ENCODE results near the gene ROBO1. TPM values are rescaled to one million over a fixed set of nuclear protein-coding genes. Genes with fewer than 3 reads are reported as not detected.

Gene ROBO1
- total RNA-seq, 1 donor from 2014 or later: 250 TPM

DNA sequence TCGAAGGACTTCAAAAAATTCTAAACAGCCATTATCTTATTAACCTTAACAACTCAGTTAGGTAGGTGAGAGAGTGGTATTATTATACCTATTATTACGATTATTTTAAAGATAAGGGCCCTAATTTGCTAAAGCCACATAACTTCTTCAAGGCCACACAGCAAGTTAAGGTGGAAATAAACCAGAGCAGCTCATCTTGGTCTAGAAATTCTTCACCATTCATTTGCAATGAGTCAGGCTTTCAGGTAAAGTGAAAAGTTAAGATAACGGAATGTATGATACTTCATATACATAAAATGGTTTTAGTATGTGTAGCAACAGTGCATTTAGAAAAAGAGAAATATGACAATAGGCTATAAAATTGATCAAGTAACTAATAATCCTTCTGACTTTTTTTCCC is 920.2 kb downstream of the ROBO1 start:
- Mint-ChIP-seq H3K36me3 (ENCODE audit: low read depth, unreplicated experiment) (no peaks in the 10 kb centered on the region), H3K9me3 (ENCODE audit: unreplicated experiment) (no peaks in the 10 kb centered on the region), H3K4me1 (ENCODE audit: unreplicated experiment) (peaks cover 23% of the 10 kb centered on the region), H3K27me3 (ENCODE audit: unreplicated experiment) (peaks cover 3% of the 10 kb centered on the region), H3K27ac (ENCODE audit: unreplicated experiment) (no peak overlapping the region), H3K4me3 (ENCODE audit: unreplicated experiment) (no peak overlapping the region)
- DNase-seq (ENCODE audit: low spot score): no peak
- TF ChIP-seq, protein P1, sequence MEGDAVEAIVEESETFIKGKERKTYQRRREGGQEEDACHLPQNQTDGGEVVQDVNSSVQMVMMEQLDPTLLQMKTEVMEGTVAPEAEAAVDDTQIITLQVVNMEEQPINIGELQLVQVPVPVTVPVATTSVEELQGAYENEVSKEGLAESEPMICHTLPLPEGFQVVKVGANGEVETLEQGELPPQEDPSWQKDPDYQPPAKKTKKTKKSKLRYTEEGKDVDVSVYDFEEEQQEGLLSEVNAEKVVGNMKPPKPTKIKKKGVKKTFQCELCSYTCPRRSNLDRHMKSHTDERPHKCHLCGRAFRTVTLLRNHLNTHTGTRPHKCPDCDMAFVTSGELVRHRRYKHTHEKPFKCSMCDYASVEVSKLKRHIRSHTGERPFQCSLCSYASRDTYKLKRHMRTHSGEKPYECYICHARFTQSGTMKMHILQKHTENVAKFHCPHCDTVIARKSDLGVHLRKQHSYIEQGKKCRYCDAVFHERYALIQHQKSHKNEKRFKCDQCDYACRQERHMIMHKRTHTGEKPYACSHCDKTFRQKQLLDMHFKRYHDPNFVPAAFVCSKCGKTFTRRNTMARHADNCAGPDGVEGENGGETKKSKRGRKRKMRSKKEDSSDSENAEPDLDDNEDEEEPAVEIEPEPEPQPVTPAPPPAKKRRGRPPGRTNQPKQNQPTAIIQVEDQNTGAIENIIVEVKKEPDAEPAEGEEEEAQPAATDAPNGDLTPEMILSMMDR (IDR thresholded peaks at IDR 0.05; ENCODE audit: unreplicated experiment): no peak

DNA sequence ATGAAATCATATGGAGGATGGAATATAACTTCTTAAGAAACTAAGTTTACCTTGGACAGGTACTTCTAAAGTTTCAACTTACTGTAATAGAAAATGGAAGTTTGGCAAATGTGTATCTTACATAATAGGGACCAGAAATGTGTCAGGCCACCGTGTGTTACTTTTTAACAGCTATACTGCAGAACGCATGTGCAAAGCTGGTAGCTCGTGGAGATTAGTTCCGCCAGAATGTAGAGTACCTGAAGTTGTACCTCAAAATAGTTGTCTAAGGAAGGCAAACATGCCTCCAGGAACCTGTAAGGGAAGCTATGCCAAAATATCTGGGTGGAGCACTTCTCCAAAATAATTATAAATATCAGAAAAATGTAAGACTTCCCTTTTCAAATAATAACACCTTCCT is 920.6 kb downstream of the ROBO1 start:
- Mint-ChIP-seq H3K27ac (ENCODE audit: unreplicated experiment) (no peak overlapping the region), H3K4me1 (ENCODE audit: unreplicated experiment) (peaks cover 22% of the 10 kb centered on the region), H3K27me3 (ENCODE audit: unreplicated experiment) (peaks cover 3% of the 10 kb centered on the region), H3K36me3 (ENCODE audit: low read depth, unreplicated experiment) (no peaks in the 10 kb centered on the region), H3K9me3 (ENCODE audit: unreplicated experiment) (no peaks in the 10 kb centered on the region), H3K4me3 (ENCODE audit: unreplicated experiment) (no peak overlapping the region)
- no peak for DNase-seq (ENCODE audit: low spot score)
- TF ChIP-seq, protein P1 (IDR thresholded peaks at IDR 0.05; ENCODE audit: unreplicated experiment): no peak

DNA sequence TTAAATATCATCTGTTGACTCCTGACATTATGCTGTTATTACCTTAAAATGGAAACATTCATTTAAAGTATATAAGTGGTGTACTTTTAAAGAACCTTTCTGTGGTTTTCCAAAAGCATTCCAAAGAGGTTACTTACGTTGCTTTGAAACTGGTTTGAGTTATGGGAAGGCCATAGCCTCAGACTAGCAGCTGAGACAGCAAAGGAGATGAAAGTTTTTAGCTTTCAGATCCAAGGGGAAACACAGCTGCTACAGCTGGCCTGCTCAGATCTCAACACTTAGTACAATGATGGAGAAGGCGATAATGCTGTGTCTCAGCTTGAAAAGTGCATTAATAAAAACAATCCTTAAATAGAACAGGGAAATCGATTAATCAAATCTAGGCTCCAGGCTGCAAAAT is 921.1 kb downstream of the ROBO1 start:
- H3K4me3 Mint-ChIP-seq (ENCODE audit: unreplicated experiment): no peak overlapping the region
- peaks cover 22% of the 10 kb centered on the region for H3K4me1 Mint-ChIP-seq (ENCODE audit: unreplicated experiment)
- H3K27me3 Mint-ChIP-seq (ENCODE audit: unreplicated experiment): peaks cover 3% of the 10 kb centered on the region
- no peak overlapping the region for H3K27ac Mint-ChIP-seq (ENCODE audit: unreplicated experiment)
- TF ChIP-seq, protein P1 (IDR thresholded peaks at IDR 0.05; ENCODE audit: unreplicated experiment): no peak
- no peaks in the 10 kb centered on the region for H3K9me3 Mint-ChIP-seq (ENCODE audit: unreplicated experiment)
- no peaks in the 10 kb centered on the region for H3K36me3 Mint-ChIP-seq (ENCODE audit: low read depth, unreplicated experiment)
- no peak for DNase-seq (ENCODE audit: low spot score)

DNA sequence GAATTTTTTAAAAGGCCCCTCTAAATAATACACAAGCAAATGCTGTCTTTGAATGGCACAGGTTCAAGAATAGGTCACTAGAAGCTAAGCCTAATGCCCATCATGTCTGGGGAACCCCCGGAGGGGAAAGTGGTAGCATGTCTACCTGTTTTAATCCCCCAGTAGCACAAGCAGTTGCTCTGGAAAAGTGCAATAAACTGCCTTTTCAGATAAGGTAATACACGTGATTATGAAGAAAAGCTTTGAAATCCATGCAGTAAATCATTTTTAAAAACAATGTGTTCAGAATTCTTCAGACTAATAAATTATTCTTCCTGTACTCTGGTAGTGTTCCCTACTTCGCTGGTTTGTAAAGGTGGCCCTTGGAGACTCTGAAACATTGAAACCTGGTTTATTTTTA is 922.2 kb downstream of the ROBO1 start:
- peaks cover 22% of the 10 kb centered on the region for H3K4me1 Mint-ChIP-seq (ENCODE audit: unreplicated experiment)
- no peak for DNase-seq (ENCODE audit: low spot score)
- no peak overlapping the region for H3K4me3 Mint-ChIP-seq (ENCODE audit: unreplicated experiment)
- no peaks in the 10 kb centered on the region for H3K36me3 Mint-ChIP-seq (ENCODE audit: low read depth, unreplicated experiment)
- TF ChIP-seq, protein P1 (IDR thresholded peaks at IDR 0.05; ENCODE audit: unreplicated experiment): no peak
- H3K27ac Mint-ChIP-seq (ENCODE audit: unreplicated experiment): no peak overlapping the region
- no peaks in the 10 kb centered on the region for H3K9me3 Mint-ChIP-seq (ENCODE audit: unreplicated experiment)
- H3K27me3 Mint-ChIP-seq (ENCODE audit: unreplicated experiment): peaks cover 3% of the 10 kb centered on the region

DNA sequence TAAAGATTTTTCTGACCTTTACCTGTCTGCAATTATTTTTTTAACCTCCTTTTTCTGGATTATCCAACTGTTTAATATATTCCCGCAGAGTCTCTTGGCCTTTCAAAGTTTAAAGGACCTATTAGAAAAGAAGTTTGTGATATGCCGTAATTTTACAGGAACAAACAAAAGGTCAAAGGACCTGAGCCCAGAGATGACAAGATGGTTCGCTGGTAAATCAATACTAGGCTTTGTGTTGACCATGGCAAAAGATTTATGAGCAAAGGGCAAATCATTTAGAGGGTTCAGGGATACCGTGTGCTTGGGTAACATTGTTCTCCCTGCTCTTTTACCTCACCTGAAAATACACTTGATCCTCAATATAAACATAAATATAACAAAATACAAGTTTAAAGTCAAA is 923.5 kb downstream of the ROBO1 start:
- TF ChIP-seq, protein P1 (IDR thresholded peaks at IDR 0.05; ENCODE audit: unreplicated experiment): no peak
- H3K4me1 Mint-ChIP-seq (ENCODE audit: unreplicated experiment): peaks cover 26% of the 10 kb centered on the region
- DNase-seq (ENCODE audit: low spot score): no peak
- no peak overlapping the region for H3K27ac Mint-ChIP-seq (ENCODE audit: unreplicated experiment)
- H3K4me3 Mint-ChIP-seq (ENCODE audit: unreplicated experiment): no peak overlapping the region
- H3K36me3 Mint-ChIP-seq (ENCODE audit: low read depth, unreplicated experiment): no peaks in the 10 kb centered on the region
- H3K27me3 Mint-ChIP-seq (ENCODE audit: unreplicated experiment): no peaks in the 10 kb centered on the region
- no peaks in the 10 kb centered on the region for H3K9me3 Mint-ChIP-seq (ENCODE audit: unreplicated experiment)

Data from endothelial cell (in vitro differentiated cells).